ENCODE data around the gene SCO2.

DNA sequence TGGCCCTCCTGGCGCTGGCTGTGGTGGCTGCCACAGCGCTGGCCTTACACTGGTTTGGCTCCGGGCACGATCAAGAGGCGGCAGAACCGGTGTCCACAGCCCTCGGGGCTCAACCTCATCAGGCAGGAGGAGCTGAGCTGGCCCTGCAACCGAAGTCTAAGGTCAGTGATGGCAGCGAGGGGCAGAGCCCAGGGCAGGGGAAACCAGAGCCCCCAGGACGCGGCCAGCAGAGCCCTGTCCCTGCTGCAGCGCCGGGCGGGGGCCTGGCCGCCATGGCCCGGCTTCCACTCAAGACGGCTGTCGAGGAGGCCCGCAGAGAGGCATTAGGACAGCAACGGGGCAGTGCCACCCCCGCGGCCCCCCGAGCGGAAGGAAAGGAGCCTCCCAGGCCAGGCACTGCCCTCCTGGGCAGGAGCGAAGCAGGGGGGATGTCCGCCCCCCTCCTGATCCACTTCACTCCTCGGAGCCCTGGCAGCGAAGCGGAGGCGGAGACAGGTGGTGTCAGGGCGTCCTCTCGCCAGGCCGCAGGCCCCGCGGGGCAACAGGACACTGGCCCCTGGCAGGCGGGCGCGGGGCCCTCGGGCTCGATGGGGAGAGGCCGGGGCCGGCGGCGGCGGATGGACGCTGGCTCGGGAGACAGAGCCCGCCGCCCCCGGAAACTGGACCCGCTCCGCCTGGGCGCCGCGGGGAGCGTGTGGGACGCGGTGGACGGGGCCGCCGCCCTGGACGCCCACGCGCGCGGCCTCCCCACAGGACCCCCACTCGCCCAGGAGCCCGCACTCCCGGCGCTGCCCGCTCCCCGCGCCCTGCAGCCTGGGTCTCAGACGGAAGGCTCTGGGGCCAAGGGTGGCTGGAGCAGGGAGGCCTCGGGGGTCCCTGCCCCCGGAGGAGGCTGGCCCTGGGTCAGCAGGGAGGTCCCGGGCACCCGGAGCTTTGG is 21.2 kb upstream of the SCO2 start:
- TF ChIP-seq, protein P1, sequence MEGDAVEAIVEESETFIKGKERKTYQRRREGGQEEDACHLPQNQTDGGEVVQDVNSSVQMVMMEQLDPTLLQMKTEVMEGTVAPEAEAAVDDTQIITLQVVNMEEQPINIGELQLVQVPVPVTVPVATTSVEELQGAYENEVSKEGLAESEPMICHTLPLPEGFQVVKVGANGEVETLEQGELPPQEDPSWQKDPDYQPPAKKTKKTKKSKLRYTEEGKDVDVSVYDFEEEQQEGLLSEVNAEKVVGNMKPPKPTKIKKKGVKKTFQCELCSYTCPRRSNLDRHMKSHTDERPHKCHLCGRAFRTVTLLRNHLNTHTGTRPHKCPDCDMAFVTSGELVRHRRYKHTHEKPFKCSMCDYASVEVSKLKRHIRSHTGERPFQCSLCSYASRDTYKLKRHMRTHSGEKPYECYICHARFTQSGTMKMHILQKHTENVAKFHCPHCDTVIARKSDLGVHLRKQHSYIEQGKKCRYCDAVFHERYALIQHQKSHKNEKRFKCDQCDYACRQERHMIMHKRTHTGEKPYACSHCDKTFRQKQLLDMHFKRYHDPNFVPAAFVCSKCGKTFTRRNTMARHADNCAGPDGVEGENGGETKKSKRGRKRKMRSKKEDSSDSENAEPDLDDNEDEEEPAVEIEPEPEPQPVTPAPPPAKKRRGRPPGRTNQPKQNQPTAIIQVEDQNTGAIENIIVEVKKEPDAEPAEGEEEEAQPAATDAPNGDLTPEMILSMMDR (IDR thresholded peaks at IDR 0.05; ENCODE audit: poor library complexity): no peak
- TF ChIP-seq EZH2phosphoT487 (IDR thresholded peaks at IDR 0.05; ENCODE audit: low read depth, severe bottlenecking, unreplicated experiment): no peak
- TF ChIP-seq EZH2 (IDR thresholded peaks at IDR 0.05; ENCODE audit: borderline replicate concordance): no peak
